HG03378 (cell line): ENCODE measurements around the gene HMG20B.
"Not testable (repeated sequence)": the region's sequence is repeated elsewhere in the genome, so short reads cannot be mapped to it uniquely, and the experiment has no call there.

ENCODE experiments used
- ATAC-seq: cut with Tn5 transposase; IDR thresholded peaks from one replicate; pipeline ENCODE4 v1.9.1; 2021; ENCODE audit warnings: mild to moderate bottlenecking, moderate library complexity; ENCODE audit not compliant: unreplicated experiment

Gene HMG20B

DNA sequence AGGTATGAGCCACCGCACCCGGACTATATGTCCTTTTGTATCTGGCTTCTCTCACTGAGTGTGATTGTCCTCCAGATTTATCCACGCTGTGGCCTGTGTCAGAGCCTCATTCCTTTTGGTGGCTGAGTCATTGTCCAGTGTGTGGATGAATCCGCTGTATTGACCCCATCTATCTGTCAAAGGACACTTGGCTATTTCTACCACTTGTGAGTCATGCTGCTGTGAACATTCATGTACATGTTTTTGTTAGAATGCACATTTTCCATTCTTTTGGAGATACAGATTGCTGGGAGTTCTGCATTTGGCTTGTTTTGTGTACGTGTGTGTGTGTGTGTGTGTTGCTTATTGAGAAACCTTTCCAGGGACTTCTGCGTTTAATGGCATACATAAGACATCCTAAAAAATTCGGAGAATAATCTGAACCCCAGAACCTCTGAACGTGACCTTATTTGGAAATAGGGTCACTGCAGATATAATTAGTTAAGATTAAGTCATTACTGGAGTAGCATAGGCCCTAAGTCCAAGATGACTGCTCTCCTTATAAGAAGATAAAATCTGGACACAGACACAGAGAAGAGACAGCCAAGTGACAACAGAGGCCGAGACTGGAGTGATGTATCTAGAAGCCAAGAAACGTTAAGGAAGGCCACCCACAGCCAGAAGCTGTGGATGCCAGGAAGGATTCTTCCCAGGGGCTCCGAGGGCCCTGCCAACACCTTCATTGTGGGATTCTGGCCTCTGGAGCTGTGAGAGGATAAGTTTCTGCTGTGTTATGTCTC is 7.6 kb downstream of the HMG20B start:
- ATAC-seq, result no peak

DNA sequence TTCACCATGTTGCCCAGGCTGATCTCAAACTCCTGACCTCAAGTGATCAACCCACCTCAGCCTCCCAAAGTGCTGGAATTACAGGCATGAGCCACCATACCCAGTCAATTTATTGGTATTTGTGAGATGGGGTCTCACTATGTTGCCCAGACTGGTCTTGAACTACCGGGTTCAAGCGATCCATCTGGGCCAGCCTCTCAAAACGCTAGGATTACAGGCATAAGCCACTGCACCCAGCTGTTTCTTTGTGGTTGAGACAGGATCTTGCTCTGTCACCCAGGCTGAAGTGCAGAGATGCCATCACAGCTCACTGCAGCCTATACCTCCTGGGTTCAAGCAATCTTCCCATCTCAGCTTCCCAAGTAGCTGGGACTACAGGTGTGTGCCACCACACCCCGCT is 9.0 kb downstream of the HMG20B start:
- ATAC-seq, result not testable (repeated sequence)

DNA sequence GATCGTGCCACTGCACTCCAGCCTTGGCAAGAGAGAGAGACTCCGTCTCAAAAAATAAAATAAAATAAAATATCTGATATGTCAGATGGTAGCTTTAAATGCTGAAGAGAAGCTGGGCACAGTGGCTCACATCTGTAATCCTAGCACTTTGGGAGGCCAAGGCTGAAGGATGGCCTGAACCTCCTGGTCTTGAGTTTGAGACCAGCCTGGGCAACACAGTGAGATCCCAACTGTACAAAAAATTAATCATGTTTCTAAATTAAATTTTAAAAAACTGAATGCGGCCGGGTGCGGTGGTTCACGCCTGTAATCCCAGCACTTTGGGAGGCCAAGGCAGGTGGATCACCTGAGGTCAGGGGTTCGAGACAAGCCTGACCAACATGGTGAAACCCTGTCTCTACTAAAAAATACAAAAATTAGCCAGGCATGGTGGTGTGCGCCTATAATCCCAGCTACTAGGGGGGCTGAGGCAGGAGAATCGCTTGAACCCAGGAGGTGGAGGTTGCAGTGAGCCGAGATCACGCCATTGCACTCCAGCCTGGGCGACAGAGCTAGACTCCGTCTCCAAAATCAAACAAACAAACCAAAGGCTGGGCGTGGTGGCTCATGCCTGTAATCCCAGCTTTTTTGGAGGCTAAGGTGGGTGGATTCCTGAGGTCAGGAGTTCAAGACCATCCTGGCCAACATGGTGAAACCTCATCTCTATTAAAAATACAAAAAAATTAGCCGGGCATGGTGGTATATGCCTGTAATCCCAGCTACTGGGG is 11.5 kb downstream of the HMG20B start:
- ATAC-seq, result not testable (repeated sequence)

GRCh38 chr19:3585301-3586126 is 12.8 kb downstream of the HMG20B start, which contains the start of gene GIPC3:
Gene GIPC3 (plus strand): TSS chr19:3585478. CDS start chr19:3585598, 120 bp downstream.
- no peak for ATAC-seq

DNA sequence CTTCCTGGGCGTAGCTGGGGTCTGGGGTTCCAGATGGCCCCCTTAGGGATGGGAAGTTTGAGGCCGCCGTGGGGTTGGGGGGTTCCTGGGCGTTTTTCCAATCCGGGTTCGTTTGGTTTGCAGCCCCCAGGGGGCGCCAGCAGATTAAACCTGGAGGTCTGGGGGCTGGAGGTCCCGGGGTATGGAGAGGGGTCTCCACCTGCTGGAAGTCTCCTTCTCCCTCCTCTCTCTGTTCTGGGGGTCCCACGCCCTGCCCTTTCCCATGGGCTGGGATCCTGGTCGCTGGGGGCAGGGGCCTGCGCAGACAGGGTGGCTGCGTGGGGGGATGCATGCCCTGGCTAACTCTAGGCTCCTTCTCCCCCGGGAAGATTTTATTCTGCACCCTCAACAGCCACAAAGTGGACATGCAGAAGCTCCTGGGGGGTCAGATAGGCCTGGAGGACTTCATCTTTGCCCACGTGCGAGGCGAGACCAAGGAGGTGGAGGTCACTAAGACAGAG is 13.4 kb downstream of the HMG20B start:
- ATAC-seq, result no peak

GRCh38 chr19:3586707-3587346 is 14.1 kb downstream of the HMG20B start:
- ATAC-seq, result no peak

GRCh38 chr19:3589439-3589838 is 16.7 kb downstream of the HMG20B start:
- ATAC-seq, result no peak

DNA sequence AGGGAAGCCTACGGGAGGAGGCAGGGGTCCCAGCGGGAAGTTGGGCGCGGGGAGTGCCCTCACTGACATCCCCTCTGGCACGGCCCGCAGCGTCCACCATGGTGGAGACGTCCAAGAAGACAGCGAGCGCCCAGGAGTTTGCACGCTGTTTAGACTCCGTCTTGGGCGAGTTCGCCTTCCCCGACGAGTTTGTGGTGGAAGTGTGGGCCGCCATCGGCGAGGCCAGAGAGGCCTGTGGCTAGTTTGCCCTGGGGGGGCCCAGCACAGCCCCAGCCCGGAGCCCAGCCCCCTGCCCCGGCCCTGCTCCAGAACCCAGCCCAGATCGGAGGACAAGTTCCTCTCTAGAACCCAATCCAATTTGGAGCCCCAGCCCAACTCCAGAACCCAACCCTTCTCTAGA is 17.2 kb downstream of the HMG20B start:
- no peak for ATAC-seq

DNA sequence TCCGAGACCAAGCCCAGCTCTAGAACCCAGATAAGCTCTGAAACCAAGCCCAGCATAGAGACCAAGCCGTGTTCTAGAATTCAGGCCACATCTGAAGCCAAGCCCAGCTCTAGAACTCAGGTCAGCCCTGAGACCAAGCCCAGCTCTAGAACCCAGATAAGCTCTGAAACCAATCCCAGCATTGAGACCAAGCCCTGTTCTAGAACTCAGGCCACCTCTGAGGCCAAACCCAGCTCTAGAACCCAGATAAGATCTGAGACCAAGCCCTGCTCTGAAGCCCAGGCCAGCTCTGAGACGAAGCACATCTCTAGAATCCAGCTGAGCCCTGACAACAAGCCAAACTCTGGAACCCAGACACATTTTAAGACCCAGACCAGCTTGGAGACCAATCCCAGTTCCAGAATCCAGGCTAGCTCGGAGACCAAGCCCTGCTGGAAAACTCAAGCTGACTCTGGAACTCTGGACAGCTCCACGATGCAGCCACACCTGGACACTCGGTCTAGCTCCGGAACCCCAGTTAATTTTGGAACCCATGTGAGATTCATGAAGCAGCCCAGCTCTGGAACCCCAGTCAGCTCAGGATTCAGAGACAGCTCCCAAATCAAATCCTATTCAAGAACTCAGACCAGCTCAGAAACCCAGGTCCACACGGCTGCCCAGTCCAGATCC is 18.4 kb downstream of the HMG20B start:
- no peak for ATAC-seq

- ATAC-seq, result no peak
Observed at GRCh38 chr19:3591876-3592613, 19.3 kb downstream of the HMG20B start.

GRCh38 chr19:3593156-3593555 is 20.4 kb downstream of the HMG20B start:
- ATAC-seq, result no peak

GRCh38 chr19:3595521-3596061 is 22.8 kb downstream of the HMG20B start:
- no peak for ATAC-seq

DNA sequence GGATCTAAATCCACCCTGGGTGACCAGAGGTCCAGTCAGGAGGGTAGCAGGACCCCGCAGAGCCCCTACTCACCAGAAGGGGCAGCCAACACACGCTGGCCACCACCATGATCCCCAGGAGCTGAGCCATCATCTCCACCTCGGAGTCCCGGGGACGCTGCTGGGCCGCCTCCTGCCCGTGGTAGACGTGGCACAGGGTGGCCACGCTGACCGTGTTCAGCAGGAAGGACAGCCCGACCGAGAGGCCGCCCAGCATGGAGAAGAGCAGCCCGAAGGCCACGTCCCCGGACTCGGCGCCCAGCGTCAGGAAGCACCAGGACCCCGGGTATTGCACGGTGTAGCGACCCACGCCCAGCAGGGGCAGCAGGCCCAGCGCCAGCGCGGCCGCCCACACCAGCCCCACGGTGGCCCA is 27.0 kb downstream of the HMG20B start:
- ATAC-seq, result no peak

DNA sequence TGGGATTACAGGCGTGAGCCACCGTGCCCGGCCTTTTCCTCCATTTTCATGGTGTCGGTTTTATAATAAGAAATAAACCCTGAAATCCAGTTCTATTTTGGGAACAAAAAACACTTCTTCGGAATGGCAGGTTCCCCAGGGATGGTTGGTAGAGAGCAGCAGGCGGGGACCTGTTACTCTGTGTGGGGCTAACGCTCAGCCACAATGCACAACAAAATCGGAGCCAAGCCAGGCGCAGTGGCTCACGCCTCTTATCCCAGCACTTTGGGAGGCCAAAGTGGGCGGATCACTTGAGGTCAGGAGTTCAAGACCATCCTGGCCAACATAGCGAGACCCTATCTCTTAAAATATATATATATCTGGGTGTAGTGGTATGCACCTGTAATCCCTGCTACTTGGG is 28.3 kb downstream of the HMG20B start:
- ATAC-seq, result no peak

- no peak for ATAC-seq
Observed at GRCh38 chr19:3603121-3603811, 30.5 kb downstream of the HMG20B start.

DNA sequence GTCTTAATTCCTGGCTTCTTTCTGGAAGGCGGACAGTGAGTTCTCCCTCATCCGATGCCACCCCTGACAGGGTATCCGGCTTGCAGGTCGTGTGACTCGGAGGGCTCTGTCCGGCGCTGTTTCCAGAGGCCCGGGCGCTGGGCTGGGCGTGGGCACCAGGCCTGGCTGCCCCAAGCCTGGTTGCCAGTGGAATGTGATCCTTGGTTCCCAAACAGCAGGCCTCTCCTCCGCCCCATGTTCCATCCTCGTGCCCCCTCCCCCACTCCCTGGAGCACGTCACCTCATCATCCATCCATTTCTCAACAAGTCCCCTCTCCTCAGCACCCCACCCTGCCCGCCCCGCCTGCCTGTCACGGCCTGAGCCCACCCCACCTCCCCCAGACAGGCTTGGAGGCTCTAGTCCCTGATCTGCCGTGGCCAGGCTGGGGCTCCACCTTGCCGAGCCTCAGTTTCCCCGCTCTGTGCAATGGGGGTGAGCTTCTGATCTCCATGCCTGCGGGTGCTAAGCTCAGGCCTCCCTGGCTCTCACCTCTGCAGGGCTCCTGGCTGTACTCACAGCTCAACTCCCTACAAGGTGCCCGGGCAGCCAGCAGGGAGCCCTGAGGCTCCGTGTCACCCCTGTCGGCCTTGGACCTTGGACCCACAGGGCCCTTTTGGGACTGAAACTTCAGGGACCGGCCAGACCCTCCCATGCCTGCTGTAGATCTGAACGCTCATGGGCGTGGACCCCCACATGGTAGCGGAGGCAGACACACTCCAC is 31.7 kb downstream of the HMG20B start:
- no peak for ATAC-seq

DNA sequence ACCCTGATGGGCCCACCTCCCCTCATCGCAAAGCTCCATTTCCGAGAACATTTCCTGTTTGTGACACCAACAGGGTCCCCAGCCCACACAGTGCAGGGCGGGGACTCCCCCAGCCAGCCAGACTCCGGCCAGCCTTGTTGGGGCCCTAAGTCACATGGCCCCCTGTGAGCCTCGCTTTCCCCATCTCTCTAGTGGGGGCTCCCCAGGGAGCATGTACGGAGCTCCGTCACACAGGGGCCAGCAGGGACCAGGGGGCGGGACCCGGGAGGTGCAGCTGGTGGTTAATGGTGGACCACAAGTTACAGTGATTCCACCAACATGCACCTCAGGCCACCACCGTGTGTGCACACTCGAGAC is 32.2 kb downstream of the HMG20B start:
- no peak for ATAC-seq

GRCh38 chr19:3605361-3605760 is 32.6 kb downstream of the HMG20B start:
- ATAC-seq, result no peak
